SKM-1 treated with dmso at 0.1 percent for 144 hours (cell line): ENCODE data around the gene MGLL.

Experiments used
- DNase-seq: peaks from one replicate; lab custom pipeline; 2025; ENCODE audit not compliant: unreplicated experiment; lab: John Stamatoyannopoulos, UW

The MGLL gene

DNA sequence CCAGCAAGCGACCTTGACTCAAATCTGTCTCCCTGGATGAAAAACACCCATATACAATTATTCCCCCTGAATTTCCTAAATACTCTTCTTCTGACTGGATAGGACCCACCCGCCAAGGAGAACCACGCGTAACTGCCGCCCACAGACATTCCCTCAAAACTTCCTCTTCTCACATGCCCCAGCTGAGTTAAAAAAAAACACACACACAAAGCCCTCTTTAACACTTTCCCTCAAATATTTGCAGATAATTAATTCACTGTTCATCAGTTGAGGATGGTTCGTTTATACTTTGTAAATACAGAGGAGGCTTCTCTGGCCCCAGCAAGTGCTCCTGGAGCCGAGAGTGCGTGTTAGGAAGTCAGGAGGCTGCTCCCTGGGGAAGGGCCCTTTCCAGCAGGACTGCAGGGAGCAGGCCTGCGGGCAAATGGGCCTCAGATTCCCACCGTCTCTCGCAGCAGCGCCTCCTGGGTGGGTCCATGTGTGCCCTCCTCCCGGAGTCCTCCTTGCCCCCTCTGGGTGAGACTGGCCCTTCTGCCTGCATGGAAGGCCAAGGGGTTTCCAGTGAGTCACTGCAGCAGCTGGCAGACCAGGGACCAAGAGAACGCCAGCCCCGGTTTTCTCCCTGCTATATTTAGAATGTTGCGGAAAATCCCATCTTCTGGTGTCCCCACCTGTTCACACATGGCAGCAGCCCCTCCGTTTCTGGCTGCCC, 46.8 kb downstream of the MGLL start:
- no peak for DNase-seq

DNA sequence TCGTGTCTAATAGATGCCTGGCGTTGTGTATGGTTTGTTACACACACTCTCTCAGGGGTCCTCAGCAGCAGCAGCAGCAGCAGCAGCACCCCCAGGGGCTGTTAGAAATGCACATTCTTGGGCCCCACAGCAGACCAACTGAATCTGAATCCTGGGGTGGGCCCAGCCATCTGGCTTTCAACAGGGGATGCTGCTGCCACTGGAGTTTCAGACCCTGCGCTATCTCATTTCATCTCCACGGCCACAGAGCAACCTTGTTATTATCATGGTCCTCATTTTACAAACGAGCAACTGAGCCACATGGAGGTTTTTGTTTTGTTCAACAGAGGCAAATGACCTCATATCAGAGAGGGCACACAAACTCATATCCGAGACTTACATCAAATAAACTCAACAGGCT, 47.7 kb downstream of the MGLL start:
- no peak for DNase-seq

DNA sequence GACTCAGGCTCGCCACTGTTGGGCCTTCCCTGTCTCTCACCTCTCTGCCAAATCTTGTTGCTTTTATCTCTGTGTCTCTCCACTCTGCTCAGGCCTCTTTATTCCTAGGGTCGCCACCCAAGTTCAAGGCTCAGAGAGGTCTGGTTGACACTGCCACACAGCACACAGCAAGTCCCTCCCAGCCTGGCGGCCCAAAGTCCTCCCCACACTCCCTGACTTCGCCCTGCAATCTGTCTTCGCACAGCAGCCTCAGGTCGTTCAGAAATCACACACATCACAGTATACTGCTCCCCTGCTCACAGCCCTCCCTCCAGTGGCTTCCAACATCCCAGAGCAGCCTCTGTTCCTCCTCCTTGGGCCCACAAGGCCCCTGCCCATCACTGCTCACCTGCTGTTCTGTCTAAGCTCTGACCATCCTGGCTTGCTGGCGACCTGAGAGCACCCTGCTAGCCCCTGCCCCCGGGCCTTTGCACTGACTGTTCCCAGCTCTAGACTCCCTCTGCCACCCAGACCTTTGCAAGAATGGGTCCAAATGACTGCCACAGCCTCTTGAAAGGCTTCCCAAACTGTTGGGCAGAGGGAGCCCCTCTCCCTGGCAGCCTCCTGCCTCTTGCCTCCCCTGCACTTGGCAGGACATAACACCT, 48.4 kb downstream of the MGLL start:
- DNase-seq: no peak

DNA sequence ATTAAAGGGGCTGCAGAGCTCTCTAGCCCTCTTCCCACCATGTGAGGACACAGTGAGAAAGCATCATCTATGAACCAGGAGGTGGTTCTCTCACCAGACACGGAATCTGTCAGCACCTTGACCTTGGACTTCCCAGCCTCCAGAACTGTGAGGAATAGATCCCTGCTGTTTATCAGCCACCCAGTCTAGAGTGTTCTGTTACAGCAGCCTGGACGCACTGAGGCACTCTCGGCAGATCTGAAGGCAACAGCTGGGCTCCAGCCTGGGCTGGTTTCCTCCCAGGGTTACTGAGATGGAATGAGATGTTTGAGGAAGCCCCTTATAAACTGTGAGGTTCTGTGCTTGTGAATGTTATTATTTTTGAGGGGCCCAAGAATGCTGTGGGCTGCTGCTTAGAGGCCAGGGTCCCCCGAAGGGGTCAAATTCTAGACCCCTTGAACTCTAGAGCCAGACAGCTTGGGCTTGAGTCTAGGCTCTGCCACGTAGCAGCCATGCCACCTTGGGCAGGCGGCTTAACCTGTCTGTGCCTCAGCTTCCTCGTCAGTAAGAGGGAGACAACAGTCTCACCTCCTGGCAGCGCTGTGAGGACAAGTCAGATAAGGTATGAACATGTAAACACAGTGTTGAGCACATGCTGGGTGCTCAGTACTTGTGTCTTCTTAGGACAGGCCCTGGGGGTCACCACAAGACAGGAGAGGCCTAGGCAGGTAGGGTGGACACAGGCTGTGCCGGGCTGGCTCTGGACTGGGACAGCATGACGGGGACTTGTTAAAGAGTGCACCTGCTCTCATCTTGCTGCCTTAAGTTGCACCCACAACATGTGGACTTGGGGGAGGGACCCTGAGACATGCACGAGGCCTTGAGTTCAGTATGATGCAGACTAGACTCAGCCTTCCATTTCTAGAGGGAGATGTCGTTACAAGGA, 49.2 kb downstream of the MGLL start:
- no peak for DNase-seq

DNA sequence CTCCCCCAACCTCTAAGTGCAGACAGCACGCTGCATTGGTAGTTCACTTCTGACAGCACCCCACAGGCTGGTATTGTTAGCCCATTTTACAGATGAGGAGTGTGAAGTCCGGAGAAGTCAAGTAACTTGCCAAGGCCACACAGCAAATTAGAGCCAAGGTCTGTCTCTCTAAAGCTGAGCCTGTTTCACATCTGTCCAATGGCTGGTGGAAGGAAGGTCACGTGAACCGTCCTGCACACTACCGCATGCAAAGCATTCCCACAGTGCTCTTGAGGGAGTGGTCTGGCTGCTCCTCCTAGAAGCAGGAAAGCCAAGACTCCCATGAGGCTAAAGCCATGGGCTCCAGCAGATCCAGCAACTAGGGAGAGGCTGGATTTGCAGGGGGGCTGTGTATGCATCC, 50.0 kb downstream of the MGLL start:
- no peak for DNase-seq

DNA sequence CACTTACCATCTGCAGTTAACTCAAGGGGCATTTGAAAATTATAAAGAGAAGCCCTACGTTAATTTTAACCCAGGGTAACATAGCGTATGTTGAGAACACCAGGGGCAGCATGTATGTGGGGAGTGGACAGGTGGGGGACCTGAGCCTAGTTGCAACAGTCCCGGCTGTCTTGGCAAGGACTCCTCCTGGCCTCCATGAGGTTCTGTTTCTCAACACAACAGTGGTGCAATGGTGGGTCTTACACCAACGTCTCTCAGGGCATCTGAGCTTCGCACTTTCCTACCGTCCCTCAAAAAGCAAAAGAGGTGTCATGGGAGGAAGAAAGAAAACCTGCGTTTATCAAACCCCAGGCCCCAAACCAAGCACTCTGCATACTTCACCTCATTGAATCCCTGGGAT, 50.6 kb downstream of the MGLL start:
- DNase-seq: no peak

DNA sequence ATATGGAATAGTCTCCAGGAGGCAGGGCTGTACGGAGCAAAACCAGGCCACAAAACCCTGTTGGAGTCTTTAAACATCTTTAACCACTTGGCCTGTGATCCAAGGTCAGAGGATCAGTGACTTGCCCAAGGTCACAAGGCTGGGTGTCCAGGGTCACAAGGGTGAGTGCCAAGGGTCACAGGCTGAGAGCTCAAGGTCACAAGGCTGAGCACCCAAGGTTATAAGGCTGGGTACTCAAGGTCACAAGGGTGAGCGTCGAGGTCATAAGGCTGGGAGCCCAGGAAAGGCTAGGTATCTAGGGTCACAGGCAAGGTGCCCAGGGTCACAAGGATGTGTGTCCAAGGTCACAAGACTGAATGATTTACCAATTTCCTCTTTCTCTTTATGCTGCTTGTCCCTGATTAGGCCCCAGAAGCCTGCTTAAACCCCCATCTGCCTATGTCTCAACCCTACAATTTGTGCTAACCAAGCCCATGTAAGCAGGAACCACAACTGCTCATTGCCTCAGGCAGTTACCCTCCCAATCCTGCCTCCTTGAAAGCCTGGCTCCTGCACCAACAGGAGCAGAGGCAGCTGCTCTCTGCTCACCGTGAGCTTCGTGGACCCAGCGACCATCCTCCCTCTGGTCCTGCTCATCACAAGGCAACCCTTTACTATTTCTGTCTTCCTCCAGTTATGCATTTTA, 51.5 kb downstream of the MGLL start:
- DNase-seq: peak; percentile 95

DNA sequence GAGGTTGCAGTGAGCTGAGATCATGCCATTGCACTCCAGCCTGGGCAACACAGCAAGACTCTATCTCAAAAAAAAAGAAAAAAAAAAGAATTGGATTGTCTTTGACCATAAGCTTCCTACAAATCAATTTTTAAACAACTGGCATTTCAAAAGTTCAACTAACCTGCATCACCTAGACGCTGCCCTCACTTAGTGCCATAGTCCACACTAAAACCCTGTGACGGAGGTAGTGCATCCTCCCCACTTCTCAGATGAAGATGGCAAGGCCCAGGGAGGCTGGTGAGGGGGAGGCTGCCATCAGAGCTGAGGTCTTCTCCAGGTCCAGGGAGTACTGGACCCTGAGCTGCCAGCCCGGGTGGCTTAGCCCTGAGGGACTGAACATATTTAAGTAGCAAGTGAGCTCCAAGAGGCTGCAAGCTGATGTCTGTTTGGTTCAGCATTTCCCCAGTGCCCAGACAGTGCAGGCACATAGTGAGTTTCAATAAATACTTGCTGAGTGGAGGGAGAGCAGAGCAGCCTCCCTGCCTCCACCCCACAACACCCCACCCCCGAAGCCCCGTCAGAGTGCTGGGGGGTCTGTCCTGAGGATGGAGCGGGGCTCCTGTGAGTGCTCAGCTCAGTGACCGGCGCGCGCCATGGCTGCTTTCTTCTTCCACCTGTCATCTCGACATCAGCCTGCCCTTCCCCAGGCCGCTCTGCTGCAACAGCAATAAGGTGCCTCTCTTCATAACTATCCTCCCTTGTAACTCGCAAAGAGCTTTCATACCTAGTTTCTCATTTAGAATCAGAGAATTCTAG, 52.8 kb downstream of the MGLL start:
- no peak for DNase-seq

DNA sequence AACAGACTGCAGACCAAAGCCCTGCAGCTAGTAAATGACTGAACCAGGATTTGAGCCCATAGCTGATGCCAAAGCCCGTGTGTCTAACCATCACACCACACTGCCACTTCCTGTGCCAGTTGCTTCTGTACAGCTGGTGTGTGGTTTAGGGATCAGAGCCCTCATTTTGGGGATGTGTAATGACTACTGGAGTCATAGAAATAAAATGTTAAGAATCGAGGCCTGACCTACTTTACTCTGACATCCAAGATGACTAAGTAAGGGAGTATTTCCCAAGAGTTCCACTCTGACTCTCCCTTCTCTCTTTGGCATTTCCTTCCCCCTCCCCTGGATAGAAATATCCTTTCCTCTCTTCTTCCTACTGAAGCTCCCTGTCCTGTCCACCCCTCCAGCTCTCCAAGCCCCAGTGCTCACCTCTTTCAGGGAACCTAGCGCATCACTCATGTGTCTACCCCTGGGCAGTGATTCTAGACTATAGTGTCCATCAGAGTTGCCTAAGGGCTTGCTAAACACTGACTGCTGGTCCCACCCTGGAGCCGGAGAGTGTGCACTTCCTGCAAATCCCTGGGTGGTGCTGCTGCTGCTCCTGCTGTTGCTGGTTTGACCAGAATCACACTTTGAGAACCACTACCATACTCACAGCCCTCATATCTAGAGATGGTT, 53.8 kb downstream of the MGLL start:
- DNase-seq: peak; percentile 17

DNA sequence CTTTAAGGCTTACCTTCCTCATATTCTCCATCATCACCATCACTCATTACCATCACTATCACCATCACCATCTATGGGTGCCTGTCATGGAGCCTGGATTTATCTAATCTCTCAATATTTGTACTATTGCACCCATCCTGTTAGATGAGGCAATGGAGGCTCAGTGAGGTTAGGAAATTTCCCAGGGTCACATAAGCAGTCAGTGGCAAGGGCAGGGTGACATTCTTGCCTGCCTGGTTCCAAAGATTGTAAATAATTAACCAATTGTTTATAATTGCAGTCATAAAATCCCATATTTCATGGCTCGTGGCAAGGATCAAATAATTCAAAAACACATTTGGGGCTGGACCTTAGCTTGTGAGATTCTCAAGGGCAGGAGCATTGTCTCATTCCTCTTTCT, 55.2 kb downstream of the MGLL start:
- DNase-seq: no peak

DNA sequence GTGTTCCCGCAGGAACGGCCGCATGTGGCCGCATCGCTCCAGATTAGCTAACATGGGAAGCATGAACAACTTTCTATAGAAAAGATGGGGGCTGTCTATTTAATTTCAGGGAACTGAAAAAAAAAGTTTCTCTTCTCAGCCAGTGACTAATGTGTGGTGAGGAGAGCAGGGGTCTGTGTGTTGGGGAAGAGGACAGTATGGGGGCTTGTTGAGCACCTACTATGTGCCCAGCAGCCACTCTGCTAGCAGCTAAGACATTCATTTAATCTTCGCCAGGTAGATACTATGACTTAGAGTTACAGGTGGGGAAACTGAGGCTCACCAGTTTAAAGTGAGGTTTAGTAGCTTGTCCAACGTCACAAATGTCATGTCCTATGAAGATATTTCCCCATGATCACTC, 56.6 kb downstream of the MGLL start:
- DNase-seq: no peak

DNA sequence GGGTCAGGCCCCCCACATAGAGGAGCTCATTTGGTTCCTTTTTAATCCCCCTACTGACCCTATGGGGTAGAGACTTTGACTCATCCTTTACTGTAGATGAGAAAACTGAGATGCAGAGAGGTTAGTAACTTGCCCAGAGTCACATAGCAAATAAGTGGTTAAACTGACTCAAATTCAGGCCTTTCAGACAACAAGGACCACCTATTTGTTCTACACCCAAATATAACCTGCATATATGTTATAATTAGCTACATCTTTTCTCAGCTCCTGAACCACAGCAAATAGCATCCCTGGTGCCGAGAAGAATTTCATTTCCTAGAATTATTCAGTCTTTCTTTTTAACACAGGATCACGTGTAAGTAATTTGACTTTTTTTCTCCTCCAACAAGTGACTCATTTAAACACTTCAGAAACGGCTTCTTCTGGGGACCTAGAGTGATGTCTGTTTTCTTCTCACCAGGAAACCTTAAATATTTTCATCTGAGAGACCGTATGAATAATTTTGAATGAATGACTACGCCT, 57.4 kb downstream of the MGLL start:
- DNase-seq: no peak

DNA sequence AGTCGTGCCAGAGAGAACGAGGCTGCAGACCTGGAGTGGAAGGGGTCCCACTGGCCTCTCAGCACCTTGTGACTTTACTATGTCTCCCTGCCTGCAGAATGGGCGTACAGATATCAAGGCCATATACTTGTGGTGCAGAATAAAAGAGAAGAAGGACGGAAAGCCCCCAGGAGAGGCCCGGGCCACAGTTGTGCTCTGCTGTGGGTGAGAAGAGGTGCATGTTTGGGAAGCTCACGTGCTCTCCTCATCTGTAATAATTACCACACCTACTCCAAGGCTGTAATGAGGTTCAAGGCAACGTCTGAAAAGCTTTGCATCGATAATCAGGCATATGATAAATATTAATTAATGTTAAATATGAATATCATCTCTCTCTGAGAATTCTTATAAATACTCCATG, 58.0 kb downstream of the MGLL start:
- DNase-seq: no peak

DNA sequence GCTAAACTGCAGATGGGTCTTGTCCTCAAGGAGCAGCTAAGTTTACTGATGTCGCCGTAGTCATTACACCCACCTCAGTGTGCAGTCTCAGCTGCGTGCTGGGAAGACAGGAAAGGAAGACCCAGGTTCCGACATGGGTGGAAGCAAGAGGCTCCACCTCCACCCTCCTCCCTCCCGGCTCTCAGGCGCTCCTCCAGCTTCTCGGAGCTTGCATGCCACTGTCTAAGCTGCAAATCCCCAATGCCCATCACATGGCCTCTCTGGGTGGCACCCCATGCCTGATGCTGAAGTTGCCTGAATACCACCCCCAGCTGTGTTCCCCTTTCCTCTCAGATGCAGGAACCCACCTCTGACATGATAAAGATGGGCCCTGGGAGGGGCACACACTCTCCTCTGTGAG, 58.5 kb downstream of the MGLL start:
- DNase-seq: no peak

DNA sequence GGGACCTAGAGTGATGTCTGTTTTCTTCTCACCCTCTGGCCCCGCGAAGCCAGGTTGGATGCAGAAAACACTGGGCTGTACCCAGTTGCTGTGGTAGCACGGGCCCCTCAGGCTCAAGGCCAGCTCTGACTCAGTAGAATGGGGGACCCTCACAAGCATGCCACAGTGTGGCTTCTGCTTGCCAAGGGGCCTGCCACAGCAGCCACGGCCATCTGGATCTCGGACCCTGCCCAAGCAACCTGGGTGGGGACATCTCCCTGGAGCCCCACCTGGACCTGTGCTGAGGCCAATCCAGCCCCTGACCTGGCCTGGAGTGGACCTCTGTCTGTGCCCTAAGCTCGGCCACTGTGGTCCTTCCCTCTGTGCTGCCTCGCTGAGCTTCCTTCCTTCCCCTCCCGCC, 59.0 kb downstream of the MGLL start:
- no peak for DNase-seq

DNA sequence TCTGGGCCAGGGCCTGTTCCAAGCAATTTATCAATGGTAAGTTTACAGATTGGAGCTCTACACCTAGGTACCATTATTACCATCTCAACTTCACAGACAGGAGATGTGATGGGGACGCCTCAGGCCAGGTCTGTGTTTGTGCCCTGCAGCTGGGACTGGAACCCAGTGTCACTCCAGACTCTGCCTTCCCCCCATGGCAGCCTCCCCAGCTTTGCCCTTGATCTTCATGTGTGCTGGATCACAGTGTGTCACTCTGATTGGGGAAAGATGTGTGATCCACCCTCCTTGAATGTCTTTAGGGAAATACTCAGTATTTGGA, 59.6 kb downstream of the MGLL start:
- no peak for DNase-seq

DNA sequence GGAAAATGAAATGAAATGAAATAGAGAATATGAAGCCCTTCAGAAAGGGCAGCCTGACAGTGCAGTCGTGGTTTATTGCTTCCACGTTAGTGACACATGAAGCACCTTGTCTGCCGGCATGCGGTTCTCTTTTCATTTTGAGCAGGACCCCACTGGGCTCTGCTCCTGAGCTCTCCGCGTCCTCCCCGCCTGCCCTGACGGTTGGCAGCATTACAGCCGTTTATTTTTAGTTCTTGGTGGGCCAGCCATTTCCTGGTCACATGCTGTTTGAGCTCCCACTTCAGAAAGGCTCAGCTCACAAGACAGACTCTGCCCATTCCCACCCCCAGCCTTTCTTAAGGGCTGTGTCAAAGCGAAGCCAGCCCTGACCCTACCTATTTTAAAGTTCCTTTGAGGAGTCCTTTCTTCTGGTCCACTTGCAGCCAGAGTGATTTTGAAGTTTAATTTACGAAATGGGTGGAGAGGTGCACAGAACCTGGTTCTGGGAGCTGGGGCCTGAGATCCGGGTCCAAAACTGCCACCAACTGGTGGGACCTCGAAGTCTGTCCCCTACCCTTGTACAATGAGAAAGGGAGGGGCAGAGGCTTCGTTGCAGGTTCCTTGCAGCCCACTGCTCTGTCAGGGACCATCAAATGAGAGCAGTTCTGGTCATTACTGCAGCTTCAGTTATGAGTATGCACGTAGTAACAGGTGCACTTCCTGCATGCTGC, 60.1 kb downstream of the MGLL start:
- no peak for DNase-seq

DNA sequence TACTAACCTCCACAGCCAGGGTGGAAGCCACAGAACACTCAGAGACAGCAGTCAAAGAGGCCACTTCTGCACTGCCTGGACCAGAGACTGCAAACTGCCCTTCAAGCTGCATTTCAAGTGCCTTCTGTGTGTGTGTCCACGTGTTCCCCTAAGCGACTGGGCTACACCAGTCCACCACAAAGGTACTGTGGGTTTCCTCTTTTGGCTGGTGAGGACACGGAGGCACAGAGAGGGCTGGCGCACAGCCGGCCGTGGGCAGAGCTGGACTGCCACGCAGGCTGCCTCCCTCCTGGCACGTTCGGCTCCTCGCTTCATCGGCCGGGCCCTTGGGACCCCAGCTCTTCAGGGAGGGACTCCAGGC, 60.9 kb downstream of the MGLL start:
- no peak for DNase-seq

DNA sequence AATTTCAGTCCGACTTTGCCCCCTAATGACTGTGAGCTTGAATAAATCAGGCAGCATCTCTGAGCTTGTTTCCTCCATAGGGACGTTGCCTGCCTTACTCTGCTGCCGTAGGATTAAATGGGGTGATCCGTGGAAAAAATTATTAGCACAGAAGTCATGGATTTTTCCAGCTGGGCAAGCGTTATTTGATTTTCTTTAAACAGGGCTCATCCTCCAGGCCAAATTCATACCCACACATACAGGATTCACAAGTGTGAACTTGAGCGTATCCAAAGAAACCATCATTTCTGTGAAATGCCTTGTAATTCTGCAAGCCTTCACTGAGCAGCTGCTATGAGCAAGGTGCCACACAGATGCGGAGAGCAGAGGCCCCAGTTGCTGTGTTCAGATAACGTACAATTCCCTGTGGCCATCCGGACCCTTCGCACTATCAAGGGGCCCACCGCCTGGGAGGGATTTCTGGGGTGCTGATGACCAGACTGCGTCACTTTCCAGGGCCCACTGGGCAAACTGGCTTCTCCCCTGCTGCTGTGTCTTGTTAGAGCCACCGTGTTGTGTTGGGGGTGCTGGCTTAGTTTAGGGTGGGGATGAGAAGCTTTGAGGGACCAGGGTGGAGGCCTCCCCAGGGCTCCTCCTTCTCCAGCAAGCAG, 61.4 kb downstream of the MGLL start:
- no peak for DNase-seq
